Jurkat, Clone E6-1 (cell line): ENCODE results near the gene AMFR.
A peak's percentile ranks its signal among the peaks of the same experiment; 100 is the strongest.
"Not testable (repeated sequence)": the region's sequence is repeated elsewhere in the genome, so short reads cannot be mapped to it uniquely, and the experiment has no call there.

Experiments used
- DNase-seq: peaks from one replicate; pipeline ENCODE4 v3.0.0-alpha.2; 2011; ENCODE audit warnings: low read depth, low spot score
- H3K4me3 ChIP-seq: 2 replicates; pipeline ENCODE4 v1.5.1; 2011; ENCODE audit warnings: mild to moderate bottlenecking, low read length, control low read depth, moderate library complexity

The AMFR gene

GRCh38 chr16:56401482-56401881 is 23.9 kb downstream of the AMFR start:
- H3K4me3 ChIP-seq = no peak overlapping the region
- no peak for DNase-seq

- DNase-seq = no peak
- H3K4me3 ChIP-seq = no peak overlapping the region
These were observed 24.9 kb downstream of the AMFR start for GRCh38 chr16:56400458-56400857.

DNA sequence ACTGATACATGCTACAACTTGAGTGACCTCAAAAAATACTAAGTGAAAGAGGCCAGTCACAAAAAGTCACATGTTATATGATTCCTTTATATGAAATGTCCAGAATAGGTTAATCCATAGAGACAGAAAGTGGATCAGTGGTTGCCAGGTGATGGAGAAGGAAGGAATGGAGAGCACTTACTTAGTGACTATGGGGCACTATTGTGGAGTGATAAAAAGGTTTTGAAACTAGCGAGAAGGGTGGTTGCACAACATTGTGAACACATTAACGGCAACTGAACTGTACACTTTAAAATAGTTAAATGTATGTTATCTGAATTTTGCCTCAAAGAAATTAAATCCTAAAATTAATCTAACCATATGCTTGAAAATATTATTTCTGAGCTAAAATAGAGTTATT is 25.9 kb downstream of the AMFR start:
- DNase-seq = no peak
- no peak overlapping the region for H3K4me3 ChIP-seq

GRCh38 chr16:56399047-56399446 is 26.3 kb downstream of the AMFR start:
- DNase-seq = no peak
- H3K4me3 ChIP-seq = no peak overlapping the region

GRCh38 chr16:56396724-56397123 is 28.6 kb downstream of the AMFR start:
- not testable (repeated sequence) for H3K4me3 ChIP-seq

GRCh38 chr16:56389554-56389953 is 35.8 kb downstream of the AMFR start:
- H3K4me3 ChIP-seq = no peak overlapping the region

More at GRCh38 chr16:56396724-56397123, 28.6 kb downstream of the AMFR start:
- DNase-seq = not testable (repeated sequence)

DNA sequence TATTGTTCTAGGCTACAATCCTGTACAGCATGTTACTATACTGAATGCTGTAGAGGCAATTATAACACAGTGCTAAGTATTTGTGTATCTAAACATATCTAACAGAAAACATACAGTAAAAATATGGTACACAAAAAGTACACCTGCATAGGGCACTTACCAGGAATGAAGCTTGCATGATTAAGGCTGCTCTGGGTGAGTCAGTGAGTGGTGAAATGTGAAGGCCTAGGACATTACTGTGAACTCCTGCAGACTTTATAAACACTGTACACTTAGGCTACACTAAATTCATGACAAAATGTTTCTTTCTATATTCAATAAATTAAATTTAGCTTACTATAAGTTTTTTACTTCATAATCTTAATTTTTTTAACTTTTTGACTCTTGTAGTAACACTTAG is 37.1 kb downstream of the AMFR start:
- no peak overlapping the region for H3K4me3 ChIP-seq
- DNase-seq = no peak

More at GRCh38 chr16:56389554-56389953, 35.8 kb downstream of the AMFR start:
- no peak for DNase-seq

GRCh38 chr16:56387396-56387795 is 37.9 kb downstream of the AMFR start:
- H3K4me3 ChIP-seq = no peak overlapping the region
- DNase-seq = no peak

- H3K4me3 ChIP-seq = no peak overlapping the region
- DNase-seq = no peak
These were observed 41.1 kb downstream of the AMFR start for GRCh38 chr16:56384074-56384721.

DNA sequence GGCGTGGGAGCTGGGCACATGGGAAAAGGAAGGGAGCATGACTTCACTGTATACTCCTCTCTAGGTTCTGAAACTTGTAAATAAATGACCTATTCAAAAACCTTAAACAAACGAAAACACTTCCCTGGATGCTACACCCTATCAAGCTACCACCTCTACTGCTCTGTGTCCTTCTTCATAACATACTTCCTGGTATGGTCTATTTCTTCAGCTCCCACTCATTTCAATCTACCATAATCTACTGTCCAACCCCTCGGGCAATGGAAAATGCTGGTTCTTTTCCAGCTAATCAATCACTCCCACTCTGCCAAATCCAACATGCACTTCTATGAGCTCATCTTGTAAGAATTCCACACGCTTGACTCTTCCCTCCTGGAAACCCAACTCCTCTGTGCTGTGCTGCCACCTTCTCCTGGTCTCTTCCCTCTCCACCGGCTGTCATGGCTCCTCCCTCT is 42.4 kb downstream of the AMFR start:
- no peak overlapping the region for H3K4me3 ChIP-seq
- DNase-seq = no peak

DNA sequence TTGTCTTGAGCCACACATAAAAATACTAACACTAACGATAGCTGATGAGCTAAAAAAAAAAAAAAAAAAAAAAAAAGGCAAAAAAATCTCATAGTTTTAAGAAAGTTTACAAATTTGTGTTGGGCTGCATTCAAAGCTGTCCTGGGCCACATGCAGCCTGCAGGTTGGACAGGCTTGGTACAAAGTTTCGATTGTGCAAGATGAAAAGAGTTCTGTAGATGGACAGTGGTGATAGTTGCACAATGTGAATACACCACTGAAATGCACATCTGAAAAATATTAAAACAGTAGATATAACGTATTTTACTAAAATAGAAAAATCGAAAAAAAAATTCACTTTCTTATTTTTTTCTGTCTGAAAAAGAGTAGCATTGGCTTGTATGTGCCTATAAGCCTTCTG is 42.9 kb downstream of the AMFR start:
- H3K4me3 ChIP-seq = no peak overlapping the region
- DNase-seq = no peak

DNA sequence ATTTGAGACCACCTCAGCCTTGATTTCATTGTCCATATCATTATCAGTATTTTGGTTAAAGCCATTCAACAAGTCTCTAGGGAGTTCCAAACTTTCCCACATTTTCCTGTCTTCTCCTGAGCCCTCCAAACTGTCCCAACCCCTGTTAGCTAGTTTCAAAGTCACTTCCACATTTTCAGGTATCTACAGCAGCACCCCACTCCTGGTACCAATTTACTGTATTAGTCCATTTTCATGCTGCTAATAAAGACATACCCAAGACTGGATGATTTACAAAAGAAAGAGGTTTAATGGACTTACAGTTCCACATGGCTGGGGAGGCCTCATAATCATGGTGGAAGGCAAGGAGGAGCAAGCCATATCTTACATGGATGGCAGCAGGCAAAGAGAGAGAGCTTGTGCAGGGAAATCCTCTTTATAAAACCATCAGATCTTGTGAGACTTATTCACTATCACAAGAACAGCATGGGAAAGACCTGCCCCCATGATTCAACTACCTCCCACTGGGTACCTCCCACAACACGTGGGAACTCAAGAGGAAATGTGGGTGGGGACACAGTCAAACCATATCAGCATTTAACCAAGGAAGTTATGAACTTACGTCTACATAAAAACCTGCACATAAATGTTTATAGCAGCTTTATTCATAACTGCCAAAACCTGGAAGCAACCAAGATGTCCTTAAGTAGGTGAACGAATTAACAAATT is 44.4 kb downstream of the AMFR start:
- not testable (repeated sequence) for H3K4me3 ChIP-seq, DNase-seq

GRCh38 chr16:56379044-56379443 is 46.3 kb downstream of the AMFR start:
- not testable (repeated sequence) for DNase-seq, H3K4me3 ChIP-seq

- H3K4me3 ChIP-seq, DNase-seq: not testable (repeated sequence)
These were observed 49.6 kb downstream of the AMFR start for GRCh38 chr16:56375792-56376191.

GRCh38 chr16:56373003-56373402 is 52.3 kb downstream of the AMFR start:
- H3K4me3 ChIP-seq = no peak overlapping the region
- DNase-seq = no peak

DNA sequence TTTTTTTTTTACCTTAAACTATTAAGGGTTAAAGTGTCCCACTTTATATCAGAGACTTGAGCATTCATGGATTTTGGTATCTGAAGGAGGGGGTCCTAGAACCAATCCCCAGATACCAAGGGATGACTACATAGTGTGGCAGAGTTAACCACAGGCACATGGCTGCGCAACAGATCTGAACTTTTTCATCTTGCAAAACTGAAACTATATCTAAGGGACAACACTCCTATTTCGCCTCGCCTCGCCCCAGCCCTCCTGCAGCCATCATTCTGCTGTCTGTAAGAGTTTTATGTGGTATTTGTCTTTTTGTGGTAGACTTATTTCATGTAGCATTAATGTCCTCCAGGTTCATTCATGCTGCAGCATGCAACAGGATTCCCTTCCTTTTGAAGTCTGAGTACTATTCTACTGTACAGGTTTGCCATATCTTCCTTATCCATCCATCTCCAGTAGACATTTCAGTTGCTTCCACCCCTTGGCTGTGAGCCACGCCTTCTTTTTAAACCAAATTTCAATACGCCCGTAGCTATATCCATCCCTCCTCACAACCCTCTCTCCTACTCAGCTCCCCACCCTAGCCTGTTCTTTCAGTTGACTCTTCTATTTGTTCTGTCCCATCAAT is 53.2 kb downstream of the AMFR start:
- H3K4me3 ChIP-seq = no peak overlapping the region

GRCh38 chr16:56371660-56371937 is 53.7 kb downstream of the AMFR start:
- H3K4me3 ChIP-seq = no peak overlapping the region
- no peak for DNase-seq

More for the DNA sequence above, 53.2 kb downstream of the AMFR start:
- peak; percentile 41 for DNase-seq

- no peak for DNase-seq
These were observed 54.3 kb downstream of the AMFR start for GRCh38 chr16:56370875-56371659.

DNA sequence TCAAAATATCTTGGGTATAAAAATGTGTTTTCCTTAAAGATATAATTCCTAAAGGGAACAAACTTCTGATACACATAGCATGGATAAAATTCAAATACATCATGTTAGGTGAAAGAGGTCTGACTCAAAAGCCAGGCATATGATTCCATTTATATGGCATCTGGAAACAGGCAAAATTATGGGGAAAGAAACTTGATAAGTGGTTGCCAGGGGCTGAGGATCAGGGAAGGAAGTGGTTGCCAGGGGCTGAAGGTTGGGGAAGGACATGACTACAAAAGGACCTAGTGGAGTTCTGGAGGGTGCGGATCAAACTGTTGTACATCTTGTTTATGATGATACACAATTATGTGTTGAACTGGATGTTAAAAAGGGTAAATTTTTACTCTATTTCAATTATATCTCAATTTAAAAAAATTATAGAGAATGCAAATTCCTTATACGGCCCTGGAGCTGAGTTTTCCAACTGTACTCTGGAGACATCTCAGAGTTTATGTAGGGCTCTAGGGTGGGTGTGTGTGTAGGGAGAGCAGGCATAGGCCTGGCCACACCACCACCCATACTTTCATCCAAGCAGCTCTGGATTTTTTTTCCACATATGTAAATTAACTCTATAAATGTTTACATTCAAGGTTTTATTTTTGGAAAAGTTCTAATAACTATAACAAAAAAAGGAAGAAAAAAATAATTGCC is 55.0 kb downstream of the AMFR start:
- no peak overlapping the region for H3K4me3 ChIP-seq
- no peak for DNase-seq

More at GRCh38 chr16:56370875-56371659, 54.3 kb downstream of the AMFR start:
- H3K4me3 ChIP-seq = no peak overlapping the region
